HepG2 (cell line): ENCODE data around the gene FNDC8. TPM values are rescaled to one million over a fixed set of nuclear protein-coding genes. Genes with fewer than 3 reads are reported as not detected.

Source experiments
- GABPB1 ChIP-seq: IDR thresholded peaks from 2 replicates; pipeline ENCODE4 v1.6.1; 2016; ENCODE audit warnings: mild to moderate bottlenecking, missing genetic modification reagents, moderate library complexity, missing compliant biosample characterization
- KDM5B ChIP-seq: sonication (generic); formaldehyde crosslinking; IDR thresholded peaks from 2 replicates; pipeline ENCODE4 v1.4.0; 2020; ENCODE audit warnings: missing genetic modification reagents, mild to moderate bottlenecking, borderline replicate concordance
- KLF12 ChIP-seq: sonication (generic); formaldehyde crosslinking; IDR thresholded peaks from 2 replicates; pipeline ENCODE4 v1.4.0; 2020; ENCODE audit warnings: missing genetic modification reagents, borderline replicate concordance
- MTA1 ChIP-seq: sonication (generic); formaldehyde crosslinking; IDR thresholded peaks from 2 replicates; pipeline ENCODE4 v1.4.0; 2020; ENCODE audit warnings: missing genetic modification reagents, mild to moderate bottlenecking, borderline replicate concordance
- PCBP1 ChIP-seq: fragments of 200-400 bp; formaldehyde crosslinking; IDR thresholded peaks from 2 replicates; pipeline ENCODE4 v1.6.1; 2017; ENCODE audit warnings: mild to moderate bottlenecking, low read depth, low read length, borderline replicate concordance
- POGZ ChIP-seq: sonication (generic); formaldehyde crosslinking; IDR thresholded peaks from 2 replicates; pipeline ENCODE4 v1.4.0; 2020; ENCODE audit warnings: mild to moderate bottlenecking, missing genetic modification reagents
- SOX6 ChIP-seq, 2 experiments: fragments of 450-650 bp in 1 of 2; sonication (generic) in 1 of 2; formaldehyde crosslinking in 1 of 2; IDR thresholded peaks; 2 replicates each; pipeline versions ENCODE4 v1.4.0 to v1.6.1; 2017 to 2020; ENCODE audit warnings: antibody characterized with exemption in 1 of 2, mild to moderate bottlenecking in 1 of 2, missing genetic modification reagents in 1 of 2
- WIZ ChIP-seq: sonication (generic); formaldehyde crosslinking; IDR thresholded peaks from 2 replicates; pipeline ENCODE4 v1.5.1; 2020; ENCODE audit warnings: mild to moderate bottlenecking, missing genetic modification reagents
- ZNF260 ChIP-seq: sonication (generic); formaldehyde crosslinking; IDR thresholded peaks from 2 replicates; pipeline ENCODE4 v1.4.0; 2020; ENCODE audit warnings: missing genetic modification reagents, low read depth, mild to moderate bottlenecking, borderline replicate concordance
- ZNF577 ChIP-seq: sonication (generic); formaldehyde crosslinking; IDR thresholded peaks from 2 replicates; pipeline ENCODE4 v1.4.0; 2020; ENCODE audit warnings: mild to moderate bottlenecking, low read depth, missing genetic modification reagents, borderline replicate concordance
- ZNF644 ChIP-seq: IDR thresholded peaks from 2 replicates; pipeline ENCODE4 v1.6.1; 2016; ENCODE audit warnings: low read depth
- ZNF660 ChIP-seq: sonication (generic); formaldehyde crosslinking; IDR thresholded peaks from 2 replicates; pipeline ENCODE4 v1.5.1; 2020; ENCODE audit warnings: mild to moderate bottlenecking, low read depth, missing genetic modification reagents, borderline replicate concordance
- ZNF687 ChIP-seq: sonication (generic); formaldehyde crosslinking; IDR thresholded peaks from 2 replicates; pipeline ENCODE4 v1.5.1; 2020; ENCODE audit warnings: mild to moderate bottlenecking, missing genetic modification reagents, moderate library complexity
- ZSCAN31 ChIP-seq: sonication (generic); formaldehyde crosslinking; IDR thresholded peaks from 2 replicates; pipeline ENCODE4 v1.5.0; 2020; ENCODE audit warnings: low read depth, mild to moderate bottlenecking, missing genetic modification reagents
- polyA plus RNA-seq, 8 experiments: library from polyadenylated mRNA; depleted of rRNA in 3 of 8; stranded (reverse) in 7 of 8; unstranded in 1 of 8; fragments of >200 nt; fragmentation: Illumina TruSeq in 4 of 8; extraction: Trizol in 4 of 8; gene quantifications; 2 replicates each; pipeline versions ENCODE4 v1.2.1 to v1.2.3, GENCODE V29; 2011 to 2016; ENCODE audit warnings: low read depth in 4 of 8, missing spikeins in 1 of 8, mixed read lengths in 1 of 8; ENCODE audit not compliant: insufficient read depth in 1 of 8
- total RNA-seq, 5 experiments: library from RNA; depleted of rRNA; stranded (reverse); fragments of >200 nt; fragmentation: Illumina TruSeq; extraction: Trizol; gene quantifications; 2 replicates each; pipeline ENCODE4 v1.2.3, GENCODE V29; 2016; ENCODE audit warnings: low read depth in 1 of 5
- TF ChIP-seq, protein P1 (sequence below): sonication (generic); formaldehyde crosslinking; IDR thresholded peaks from 2 replicates; pipeline ENCODE4 v1.5.0; 2020; ENCODE audit warnings: mild to moderate bottlenecking, missing genetic modification reagents
- TF ChIP-seq, protein P2 (sequence below): sonication (generic); formaldehyde crosslinking; IDR thresholded peaks from 2 replicates; pipeline ENCODE4 v1.4.0; 2020; ENCODE audit warnings: missing genetic modification reagents, borderline replicate concordance

The FNDC8 gene
- total and polyA plus RNA-seq, 2 of the 13 experiments (the other 11 are each of a cell fraction or from before 2014, with no cell fraction given) = not detected

DNA sequence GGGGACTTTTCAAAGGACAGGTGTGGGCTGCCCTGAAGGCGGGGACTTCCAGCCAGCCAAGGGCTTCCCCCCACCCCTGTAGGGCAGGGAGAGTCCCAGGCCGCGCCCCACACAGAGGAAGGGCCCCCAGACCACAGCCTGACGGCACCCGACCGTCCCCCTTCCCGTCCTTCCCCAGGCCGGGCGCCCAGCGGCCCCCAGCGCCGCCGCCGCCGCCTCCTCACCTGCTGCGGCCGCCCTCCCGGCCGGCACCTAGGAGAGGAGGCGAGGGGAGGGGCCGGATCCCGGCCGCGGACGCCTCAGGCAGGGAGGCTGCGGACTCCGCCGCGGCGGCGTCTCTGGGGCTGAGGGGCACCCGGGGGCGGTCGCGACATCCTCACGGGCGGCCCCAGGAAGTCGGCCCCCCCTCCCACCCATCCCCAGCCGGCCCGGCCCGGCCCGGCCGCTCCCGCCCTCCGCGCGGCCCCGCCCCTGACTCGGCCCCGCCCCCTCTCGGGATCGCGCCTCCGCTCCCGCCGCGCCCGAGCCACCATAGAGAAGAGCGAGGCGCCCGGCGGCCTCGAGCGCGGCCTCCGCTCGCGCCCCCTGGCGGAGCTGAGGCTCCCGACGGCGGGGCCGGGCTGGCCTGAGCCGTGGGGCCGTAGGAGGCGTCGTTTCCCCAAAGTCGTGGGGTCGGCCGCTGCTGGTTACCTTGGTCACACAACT, 32.4 kb upstream of the FNDC8 start (continued):
- no peak for TF ChIP-seq ZNF660 (CRISPR knock-in tag)
- peak; percentile 50; the same call in 1 of the 2 replicates for TF ChIP-seq POGZ
- TF ChIP-seq, protein P1, sequence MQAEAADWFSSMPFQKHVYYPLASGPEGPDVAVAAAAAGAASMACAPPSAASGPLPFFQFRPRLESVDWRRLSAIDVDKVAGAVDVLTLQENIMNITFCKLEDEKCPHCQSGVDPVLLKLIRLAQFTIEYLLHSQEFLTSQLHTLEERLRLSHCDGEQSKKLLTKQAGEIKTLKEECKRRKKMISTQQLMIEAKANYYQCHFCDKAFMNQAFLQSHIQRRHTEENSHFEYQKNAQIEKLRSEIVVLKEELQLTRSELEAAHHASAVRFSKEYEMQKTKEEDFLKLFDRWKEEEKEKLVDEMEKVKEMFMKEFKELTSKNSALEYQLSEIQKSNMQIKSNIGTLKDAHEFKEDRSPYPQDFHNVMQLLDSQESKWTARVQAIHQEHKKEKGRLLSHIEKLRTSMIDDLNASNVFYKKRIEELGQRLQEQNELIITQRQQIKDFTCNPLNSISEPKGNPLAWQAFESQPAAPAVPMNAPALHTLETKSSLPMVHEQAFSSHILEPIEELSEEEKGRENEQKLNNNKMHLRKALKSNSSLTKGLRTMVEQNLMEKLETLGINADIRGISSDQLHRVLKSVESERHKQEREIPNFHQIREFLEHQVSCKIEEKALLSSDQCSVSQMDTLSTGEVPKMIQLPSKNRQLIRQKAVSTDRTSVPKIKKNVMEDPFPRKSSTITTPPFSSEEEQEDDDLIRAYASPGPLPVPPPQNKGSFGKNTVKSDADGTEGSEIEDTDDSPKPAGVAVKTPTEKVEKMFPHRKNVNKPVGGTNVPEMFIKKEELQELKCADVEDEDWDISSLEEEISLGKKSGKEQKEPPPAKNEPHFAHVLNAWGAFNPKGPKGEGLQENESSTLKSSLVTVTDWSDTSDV (CRISPR knock-in tag) = 0 out of 2 replicates have a peak, but pooled peaks have one; percentile 21
- no peak for TF ChIP-seq WIZ (CRISPR knock-in tag)
- TF ChIP-seq GABPB1 (CRISPR knock-in tag) = peak; percentile 77; the same call in 1 of the 2 replicates
- TF ChIP-seq, protein P2, sequence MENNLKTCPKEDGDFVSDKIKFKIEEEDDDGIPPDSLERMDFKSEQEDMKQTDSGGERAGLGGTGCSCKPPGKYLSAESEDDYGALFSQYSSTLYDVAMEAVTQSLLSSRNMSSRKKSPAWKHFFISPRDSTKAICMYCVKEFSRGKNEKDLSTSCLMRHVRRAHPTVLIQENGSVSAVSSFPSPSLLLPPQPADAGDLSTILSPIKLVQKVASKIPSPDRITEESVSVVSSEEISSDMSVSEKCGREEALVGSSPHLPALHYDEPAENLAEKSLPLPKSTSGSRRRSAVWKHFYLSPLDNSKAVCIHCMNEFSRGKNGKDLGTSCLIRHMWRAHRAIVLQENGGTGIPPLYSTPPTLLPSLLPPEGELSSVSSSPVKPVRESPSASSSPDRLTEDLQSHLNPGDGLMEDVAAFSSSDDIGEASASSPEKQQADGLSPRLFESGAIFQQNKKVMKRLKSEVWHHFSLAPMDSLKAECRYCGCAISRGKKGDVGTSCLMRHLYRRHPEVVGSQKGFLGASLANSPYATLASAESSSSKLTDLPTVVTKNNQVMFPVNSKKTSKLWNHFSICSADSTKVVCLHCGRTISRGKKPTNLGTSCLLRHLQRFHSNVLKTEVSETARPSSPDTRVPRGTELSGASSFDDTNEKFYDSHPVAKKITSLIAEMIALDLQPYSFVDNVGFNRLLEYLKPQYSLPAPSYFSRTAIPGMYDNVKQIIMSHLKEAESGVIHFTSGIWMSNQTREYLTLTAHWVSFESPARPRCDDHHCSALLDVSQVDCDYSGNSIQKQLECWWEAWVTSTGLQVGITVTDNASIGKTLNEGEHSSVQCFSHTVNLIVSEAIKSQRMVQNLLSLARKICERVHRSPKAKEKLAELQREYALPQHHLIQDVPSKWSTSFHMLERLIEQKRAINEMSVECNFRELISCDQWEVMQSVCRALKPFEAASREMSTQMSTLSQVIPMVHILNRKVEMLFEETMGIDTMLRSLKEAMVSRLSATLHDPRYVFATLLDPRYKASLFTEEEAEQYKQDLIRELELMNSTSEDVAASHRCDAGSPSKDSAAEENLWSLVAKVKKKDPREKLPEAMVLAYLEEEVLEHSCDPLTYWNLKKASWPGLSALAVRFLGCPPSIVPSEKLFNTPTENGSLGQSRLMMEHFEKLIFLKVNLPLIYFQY = peak; percentile 61; the same call in 1 of the 2 replicates
- peak; percentile 84 for TF ChIP-seq ZNF687 (CRISPR knock-in tag)
- TF ChIP-seq MTA1 (CRISPR knock-in tag) = peak; percentile 26; the same call in 1 of the 2 replicates
- TF ChIP-seq KLF12 (CRISPR knock-in tag) = peak; percentile 65; the same call in 1 of the 2 replicates
- TF ChIP-seq SOX6 (IDR thresholded peaks at IDR 0.05) = no peak
- TF ChIP-seq SOX6 (CRISPR knock-in tag; IDR thresholded peaks at IDR 0.05) = no peak; the same call in 1 of the 2 replicates
- no peak for TF ChIP-seq ZNF644 (CRISPR knock-in tag)
- TF ChIP-seq ZSCAN31 (CRISPR knock-in tag) = no peak
- TF ChIP-seq KDM5B (CRISPR knock-in tag) = peak; percentile 51; the same call in 1 of the 2 replicates
- no peak for TF ChIP-seq PCBP1
- no peak for TF ChIP-seq ZNF260 (CRISPR knock-in tag)
- no peak for TF ChIP-seq ZNF577 (CRISPR knock-in tag)
